DMS53 (cell line): ENCODE results near the gene CKLF.
A peak's percentile ranks its signal among the peaks of the same experiment; 100 is the strongest.
"Not testable (repeated sequence)": the region's sequence is repeated elsewhere in the genome, so short reads cannot be mapped to it uniquely, and the experiment has no call there.

Source experiments
- DNase-seq: peaks from one replicate; lab custom pipeline; 2025; lab: John Stamatoyannopoulos, UW

CKLF gene

GRCh38 chr16:66596986-66597848 is 44.8 kb downstream of the CKLF start:
- no peak for DNase-seq

DNA sequence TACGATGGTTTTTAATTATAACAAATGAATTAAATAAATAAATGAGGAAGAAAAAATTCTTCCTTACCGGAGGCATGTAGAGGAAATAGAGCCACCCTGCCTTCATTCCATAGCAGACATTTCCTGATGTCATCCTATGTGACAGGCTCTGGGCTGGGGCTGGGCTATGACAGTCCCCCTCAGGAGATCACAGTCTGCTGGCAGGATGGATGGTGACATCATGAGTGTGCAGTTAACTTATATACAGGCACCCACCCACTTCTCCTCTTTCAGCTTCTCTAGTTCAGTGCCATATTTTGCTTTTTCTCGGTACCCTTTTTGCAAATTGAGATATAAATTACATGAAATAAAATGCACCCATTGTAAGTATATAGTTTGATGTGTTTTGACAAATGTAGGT is 45.7 kb downstream of the CKLF start:
- no peak for DNase-seq

- DNase-seq = no peak
Measured at GRCh38 chr16:66599726-66600125, 47.4 kb downstream of the CKLF start.

DNA sequence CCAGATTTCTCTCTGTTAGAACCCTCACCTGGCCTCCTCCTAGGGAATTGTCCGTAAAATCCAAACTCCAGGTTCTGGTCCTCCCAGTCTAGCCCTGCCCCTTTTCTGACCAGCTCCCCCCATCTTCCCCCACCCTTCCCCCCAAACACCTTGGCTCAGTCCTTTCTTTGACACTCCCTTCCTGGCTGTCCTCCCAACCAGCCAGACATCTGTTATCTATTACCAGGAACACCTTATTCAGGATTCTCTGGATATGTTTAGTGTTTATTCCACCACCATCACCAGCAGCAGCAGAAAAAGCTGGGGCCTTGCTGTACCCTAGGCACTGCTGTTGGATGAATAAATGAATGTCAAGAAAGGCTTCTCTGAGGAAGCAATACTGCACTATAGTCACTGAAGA is 48.1 kb downstream of the CKLF start:
- no peak for DNase-seq

- no peak for DNase-seq
Measured at GRCh38 chr16:66601471-66601870, 49.1 kb downstream of the CKLF start.

DNA sequence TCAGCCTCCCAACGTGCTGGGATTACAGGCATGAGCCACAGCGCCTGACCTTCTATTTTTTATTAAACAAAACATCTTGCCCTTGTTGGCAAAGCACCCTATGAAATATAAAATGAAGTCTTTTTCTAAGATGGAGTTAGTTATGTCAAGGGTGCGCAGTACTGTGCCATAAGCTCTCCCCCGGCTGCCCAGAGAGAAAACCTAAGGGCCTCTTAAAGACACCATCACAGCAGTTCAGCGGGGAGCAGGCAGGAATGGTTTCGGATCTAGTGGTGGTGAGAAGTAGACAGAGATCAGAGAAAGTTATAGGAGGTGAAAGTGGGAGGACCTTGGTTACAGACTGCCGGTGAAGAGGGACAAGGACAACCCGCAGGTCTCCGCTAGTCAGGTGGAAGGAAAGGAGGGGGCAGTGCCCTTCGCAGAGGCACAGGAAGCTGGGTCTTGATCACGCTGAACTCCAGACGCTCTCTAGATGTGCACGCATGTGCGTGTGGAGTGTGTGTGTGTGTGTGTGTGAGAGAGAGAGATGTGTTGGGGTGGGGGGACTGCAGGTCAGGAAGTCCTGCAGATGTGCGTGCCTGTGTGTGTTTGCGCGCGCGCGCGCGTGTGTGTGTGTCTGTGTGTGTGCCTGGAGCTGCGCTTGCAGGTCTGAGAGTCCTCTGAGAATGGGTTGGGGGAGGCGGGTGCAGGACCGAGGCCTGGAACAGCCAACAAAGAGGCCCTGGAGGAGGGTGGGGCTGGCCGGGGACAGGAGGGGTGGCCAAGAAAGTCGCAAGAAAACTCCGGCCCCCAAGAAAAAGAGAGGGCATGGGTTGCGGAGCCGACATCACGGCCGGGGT is 51.4 kb downstream of the CKLF start:
- no peak for DNase-seq

GRCh38 chr16:66604376-66605176 is 52.2 kb downstream of the CKLF start, which contains the start of gene CMTM3:
Gene CMTM3, plus strand, starts transcription at chr16:66604704. Its CDS starts 102 bp downstream, at chr16:66604806.
- DNase-seq = no peak

DNA sequence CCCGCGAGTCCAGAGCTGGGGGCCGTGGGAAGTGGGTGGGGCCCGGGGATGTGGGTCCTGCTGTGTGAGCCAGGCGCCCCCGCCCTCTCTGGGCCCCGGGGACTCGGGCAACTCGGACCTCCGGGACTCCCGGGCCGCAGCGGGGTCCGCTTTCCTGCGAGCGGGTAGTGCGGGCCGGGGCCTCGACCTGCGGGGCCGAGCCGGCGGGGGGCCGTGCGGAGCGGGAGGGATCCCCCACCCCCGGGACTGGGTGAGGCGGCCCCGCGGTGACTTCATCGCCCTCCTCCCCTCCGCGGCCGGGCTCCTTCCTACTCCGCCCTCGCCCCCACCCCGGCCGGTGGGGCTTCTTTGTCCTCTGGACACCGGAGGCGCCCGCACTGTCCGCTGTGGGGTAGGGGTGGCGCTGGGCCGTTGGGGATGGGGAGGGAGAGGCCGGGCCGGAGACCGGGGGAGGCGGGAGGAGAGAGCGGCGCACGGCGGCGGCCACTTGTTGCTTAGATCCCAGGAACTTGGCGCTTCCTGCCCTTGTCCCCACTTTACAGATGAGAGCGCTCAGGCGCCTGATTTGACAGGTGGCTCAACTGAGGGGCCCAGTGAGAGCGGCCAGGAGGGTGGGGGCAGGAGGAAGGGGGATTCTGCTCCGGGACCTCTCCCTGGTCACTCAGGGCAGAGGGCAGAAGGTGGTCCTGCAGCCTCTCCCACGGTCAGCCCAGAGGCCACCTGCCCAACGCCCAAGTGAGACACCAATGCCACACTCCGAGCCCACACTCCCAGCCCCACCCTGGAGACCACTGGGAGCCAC is 53.0 kb downstream of the CKLF start:
- DNase-seq = no peak

- no peak for DNase-seq
Measured at GRCh38 chr16:66605979-66606751, 53.8 kb downstream of the CKLF start.

DNA sequence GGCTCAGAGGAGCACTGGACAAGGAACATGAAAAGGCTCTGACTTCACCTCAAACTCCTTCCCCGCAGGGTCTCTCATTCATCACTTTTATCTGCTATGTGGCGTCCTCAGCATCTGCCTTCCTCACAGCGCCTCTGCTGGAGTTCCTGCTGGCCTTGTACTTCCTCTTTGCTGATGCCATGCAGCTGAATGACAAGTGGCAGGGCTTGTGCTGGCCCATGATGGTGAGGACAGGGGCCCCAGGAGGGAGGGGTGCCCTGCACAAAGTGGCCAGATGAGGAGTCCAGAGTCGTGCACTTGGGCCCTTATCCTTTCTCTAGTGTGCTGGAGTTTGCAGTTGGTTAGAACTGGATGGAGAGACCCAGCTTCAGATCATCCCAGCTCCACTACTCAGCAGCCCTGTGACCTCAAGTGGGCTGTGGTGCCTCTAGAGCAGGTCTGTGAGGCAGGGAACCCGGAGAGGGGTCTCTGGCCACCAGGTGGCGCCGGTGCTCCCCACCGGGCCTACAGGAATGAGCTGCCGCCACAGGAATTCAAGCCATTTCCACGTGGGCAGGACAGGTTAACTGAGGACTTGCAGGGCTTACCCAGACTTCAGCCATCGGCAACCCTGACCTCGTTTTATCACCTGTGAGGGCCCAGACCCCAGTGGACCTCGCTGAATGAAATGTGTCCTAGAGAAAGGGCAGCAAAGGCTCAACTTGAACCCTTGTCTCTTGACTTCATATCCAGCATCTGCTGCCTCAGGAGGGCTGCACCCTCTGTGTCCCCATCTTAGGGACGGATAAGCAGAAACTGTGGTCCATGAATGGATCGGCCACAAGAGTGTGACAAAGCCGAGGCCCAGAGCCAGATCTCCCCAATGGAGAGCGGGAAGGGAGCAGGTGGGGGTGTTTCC is 56.1 kb downstream of the CKLF start:
- peak; percentile 82 for DNase-seq

DNA sequence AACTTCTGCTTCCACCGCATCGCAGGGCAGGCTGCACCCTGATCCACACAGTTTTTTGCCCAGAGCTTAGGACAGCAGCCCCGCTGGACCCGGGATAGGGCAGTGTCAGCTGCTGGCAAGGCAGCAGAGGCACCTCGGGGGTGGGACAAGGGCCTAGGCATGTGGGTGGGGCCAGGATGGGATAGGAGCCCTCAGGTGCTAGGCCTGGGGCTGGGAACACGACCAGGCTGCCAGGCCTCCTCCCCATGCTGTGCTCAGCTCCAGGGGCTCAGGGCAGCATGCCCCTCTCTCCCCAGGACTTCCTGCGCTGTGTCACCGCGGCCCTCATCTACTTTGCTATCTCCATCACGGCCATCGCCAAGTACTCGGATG is 56.7 kb downstream of the CKLF start:
- DNase-seq = no peak

GRCh38 chr16:66610111-66610820 is 57.9 kb downstream of the CKLF start:
- DNase-seq = no peak

GRCh38 chr16:66611911-66612310 is 59.5 kb downstream of the CKLF start:
- not testable (repeated sequence) for DNase-seq

GRCh38 chr16:66612422-66612821 is 60.0 kb downstream of the CKLF start:
- no peak for DNase-seq

GRCh38 chr16:66614161-66614802 is 61.9 kb downstream of the CKLF start:
- no peak for DNase-seq
